OCI-LY1 (cell line): ENCODE results near the gene PCNX2.

Experiments used
- H2AFZ ChIP-seq: fragments of 200-600 bp; sonication (generic), shearing (Covaris generic); 2 replicates; pipeline ENCODE4 v1.6.0; 2014; ENCODE audit warnings: antibody characterized with exemption, mild to moderate bottlenecking, low read length
- H3F3A ChIP-seq: fragments of 200-600 bp; sonication (generic), shearing (Covaris generic); 2 replicates; pipeline ENCODE4 v1.6.0; 2014; ENCODE audit warnings: mild to moderate bottlenecking, antibody characterized with exemption, low read length, moderate library complexity; ENCODE audit not compliant: insufficient read depth
- H3K27ac ChIP-seq: fragments of 200-600 bp; sonication (generic); 2 replicates; pipeline ENCODE4 v1.5.1; 2014; ENCODE audit warnings: low read length, mixed run types, mild to moderate bottlenecking, low read depth; ENCODE audit not compliant: poor library complexity, severe bottlenecking
- H3K27me3 ChIP-seq: fragments of 200-600 bp; sonication (generic); 2 replicates; pipeline ENCODE4 v1.6.0; 2014; ENCODE audit warnings: antibody characterized with exemption, mild to moderate bottlenecking, low read length, moderate library complexity; ENCODE audit not compliant: insufficient read depth
- H3K36me3 ChIP-seq: fragments of 200-600 bp; sonication (generic); 2 replicates; pipeline ENCODE4 v1.6.1; 2014; ENCODE audit warnings: mild to moderate bottlenecking, antibody characterized with exemption, low read length, moderate library complexity, mixed read lengths; ENCODE audit not compliant: insufficient read depth
- H3K4me1 ChIP-seq: fragments of 200-600 bp; sonication (generic); 2 replicates; pipeline ENCODE4 v1.5.1; 2014; ENCODE audit warnings: mild to moderate bottlenecking, low read length, moderate library complexity; ENCODE audit not compliant: insufficient read depth, severe bottlenecking
- H3K4me2 ChIP-seq: fragments of 200-600 bp; sonication (generic), shearing (Covaris generic); 2 replicates; pipeline ENCODE4 v1.6.1; 2014; ENCODE audit warnings: low read length
- H3K4me3 ChIP-seq: fragments of 200-600 bp; sonication (generic); 2 replicates; pipeline ENCODE4 v1.5.1; 2014; ENCODE audit warnings: low read length, low read depth, mild to moderate bottlenecking, mixed read lengths; ENCODE audit not compliant: poor library complexity, severe bottlenecking
- H3K79me2 ChIP-seq: fragments of 200-600 bp; shearing (Covaris generic); 2 replicates; pipeline ENCODE4 v1.6.1; 2016; ENCODE audit warnings: mixed run types, low read length, mixed read lengths; ENCODE audit not compliant: insufficient read depth
- H3K9ac ChIP-seq: fragments of 200-600 bp; sonication (generic), shearing (Covaris generic); 2 replicates; pipeline ENCODE4 v1.6.1; 2014; ENCODE audit warnings: mild to moderate bottlenecking, low read length, mixed read lengths
- H3K9me2 ChIP-seq: fragments of 200-600 bp; sonication (generic), shearing (Covaris generic); 2 replicates; pipeline ENCODE4 v1.6.1; 2014; ENCODE audit warnings: low read depth, mild to moderate bottlenecking, low read length, mixed read lengths
- H3K9me3 ChIP-seq: fragments of 200-600 bp; shearing (Covaris generic); 2 replicates; pipeline ENCODE4 v1.6.1; 2014; ENCODE audit warnings: low read length, mixed read lengths
- H4K20me1 ChIP-seq: fragments of 200-600 bp; sonication (generic), shearing (Covaris generic); 2 replicates; pipeline ENCODE4 v1.6.0; 2016; ENCODE audit warnings: mild to moderate bottlenecking, low read length; ENCODE audit not compliant: insufficient read depth
- EZH2 ChIP-seq: fragments of 200-600 bp; sonication (generic), shearing (Covaris generic); IDR thresholded peaks from 2 replicates; pipeline ENCODE4 v1.8.0; 2017; ENCODE audit warnings: borderline replicate concordance, mixed run types, mild to moderate bottlenecking, antibody characterized with exemption, low read length, moderate library complexity, mixed read lengths
- TF ChIP-seq, protein P1 (sequence below): fragments of 200-600 bp; sonication (generic), shearing (Covaris generic); IDR thresholded peaks from 2 replicates; pipeline ENCODE4 v1.5.1; 2017; ENCODE audit warnings: mild to moderate bottlenecking, antibody characterized with exemption, low read length, moderate library complexity, mixed read lengths

PCNX2 gene

DNA sequence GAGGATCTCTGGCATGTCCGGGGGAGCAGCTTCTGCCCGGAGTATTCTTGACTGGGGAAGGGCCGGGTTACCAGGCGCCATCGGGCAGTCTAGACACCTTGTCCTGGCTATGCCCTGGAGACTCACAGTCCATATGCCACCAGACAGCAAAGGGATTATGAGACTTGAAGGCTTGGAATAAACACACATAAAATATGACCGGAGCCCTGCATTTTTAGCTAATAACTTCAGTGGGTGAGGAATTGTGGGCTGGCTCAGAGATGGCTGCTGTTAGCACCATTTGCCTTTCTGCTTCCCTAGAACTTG is 329.7 kb downstream of the PCNX2 start:
- TF ChIP-seq, protein P1, sequence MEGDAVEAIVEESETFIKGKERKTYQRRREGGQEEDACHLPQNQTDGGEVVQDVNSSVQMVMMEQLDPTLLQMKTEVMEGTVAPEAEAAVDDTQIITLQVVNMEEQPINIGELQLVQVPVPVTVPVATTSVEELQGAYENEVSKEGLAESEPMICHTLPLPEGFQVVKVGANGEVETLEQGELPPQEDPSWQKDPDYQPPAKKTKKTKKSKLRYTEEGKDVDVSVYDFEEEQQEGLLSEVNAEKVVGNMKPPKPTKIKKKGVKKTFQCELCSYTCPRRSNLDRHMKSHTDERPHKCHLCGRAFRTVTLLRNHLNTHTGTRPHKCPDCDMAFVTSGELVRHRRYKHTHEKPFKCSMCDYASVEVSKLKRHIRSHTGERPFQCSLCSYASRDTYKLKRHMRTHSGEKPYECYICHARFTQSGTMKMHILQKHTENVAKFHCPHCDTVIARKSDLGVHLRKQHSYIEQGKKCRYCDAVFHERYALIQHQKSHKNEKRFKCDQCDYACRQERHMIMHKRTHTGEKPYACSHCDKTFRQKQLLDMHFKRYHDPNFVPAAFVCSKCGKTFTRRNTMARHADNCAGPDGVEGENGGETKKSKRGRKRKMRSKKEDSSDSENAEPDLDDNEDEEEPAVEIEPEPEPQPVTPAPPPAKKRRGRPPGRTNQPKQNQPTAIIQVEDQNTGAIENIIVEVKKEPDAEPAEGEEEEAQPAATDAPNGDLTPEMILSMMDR: no peak
- no peak for TF ChIP-seq EZH2
- Histone ChIP-seq H3K9me3 (no peaks in the 10 kb centered on the region), H3K27ac (no peak overlapping the region), H2AFZ (no peak overlapping the region), H3K9ac (no peak overlapping the region), H3K79me2 (no peaks in the 10 kb centered on the region), H3K36me3 (peaks cover 53% of the 10 kb centered on the region), H4K20me1 (no peaks in the 10 kb centered on the region), H3K27me3 (no peaks in the 10 kb centered on the region), H3K9me2 (no peaks in the 10 kb centered on the region), H3K4me3 (no peak overlapping the region), H3F3A (no peaks in the 10 kb centered on the region), H3K4me2 (no peak overlapping the region), H3K4me1 (no peaks in the 10 kb centered on the region)

DNA sequence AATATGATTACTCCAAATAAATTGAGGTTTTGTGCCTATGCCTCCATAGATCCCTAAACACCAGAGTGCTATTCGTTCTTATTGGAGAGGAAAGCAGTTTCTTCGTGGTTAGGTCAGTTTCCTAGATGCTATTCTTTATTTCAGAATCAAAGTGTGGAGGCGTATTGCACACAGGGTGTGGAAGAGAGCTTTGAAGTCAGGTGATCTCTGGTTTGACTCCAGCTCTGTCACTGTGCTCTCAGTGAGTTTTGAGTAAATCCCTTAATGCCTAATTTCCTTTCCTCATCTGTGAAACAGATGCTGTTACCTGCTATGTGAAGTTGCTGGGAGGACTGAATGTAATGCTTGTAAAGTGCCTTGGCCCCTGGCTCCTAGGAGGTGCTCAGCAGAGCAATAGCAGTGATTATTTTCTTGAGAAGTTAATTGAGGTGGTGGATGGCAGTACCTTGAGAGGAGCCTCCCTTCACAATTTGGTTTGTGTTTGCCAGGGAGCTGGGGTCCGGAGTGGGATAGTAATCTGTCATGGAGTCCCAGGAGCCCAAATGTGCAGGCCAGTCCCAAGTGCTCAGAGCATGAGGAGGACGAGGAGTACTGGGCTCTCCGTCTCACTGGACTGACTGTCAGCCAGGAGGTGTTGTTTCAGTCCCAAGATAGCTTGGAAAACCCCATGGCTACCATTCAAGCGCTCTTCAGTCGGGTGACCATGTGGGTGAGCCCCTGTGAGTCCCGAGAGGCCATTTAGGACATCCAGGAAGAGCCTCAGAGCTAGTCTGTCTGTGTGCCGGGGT is 330.2 kb downstream of the PCNX2 start:
- TF ChIP-seq, protein P1: no peak
- no peak for TF ChIP-seq EZH2
- Histone ChIP-seq H3K4me3 (no peak overlapping the region), H3K27ac (no peak overlapping the region), H3K27me3 (no peaks in the 10 kb centered on the region), H3K9me2 (no peaks in the 10 kb centered on the region), H3F3A (no peaks in the 10 kb centered on the region), H3K4me1 (no peaks in the 10 kb centered on the region), H3K9me3 (no peaks in the 10 kb centered on the region), H2AFZ (no peak overlapping the region), H3K9ac (no peak overlapping the region), H4K20me1 (no peaks in the 10 kb centered on the region), H3K4me2 (no peak overlapping the region), H3K79me2 (no peaks in the 10 kb centered on the region), H3K36me3 (peaks cover 49% of the 10 kb centered on the region)

DNA sequence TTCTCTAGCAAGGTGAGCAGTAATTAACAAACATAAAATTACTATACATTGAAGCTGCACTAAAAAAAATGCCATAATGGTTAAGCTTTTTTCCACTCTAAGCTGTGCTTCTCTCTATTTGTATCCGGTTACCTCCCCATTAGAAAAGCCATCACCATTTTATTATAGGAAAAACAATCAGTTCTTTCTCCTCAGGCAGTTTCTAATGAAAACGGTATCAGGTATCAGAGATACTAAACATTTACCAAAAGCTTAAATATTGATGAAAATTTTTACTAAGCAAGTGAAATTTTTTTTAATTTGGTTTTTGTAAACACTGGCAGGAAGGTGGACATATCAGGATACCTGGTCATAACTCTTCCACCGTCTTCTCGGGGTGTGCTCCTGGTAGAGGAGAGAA is 330.9 kb downstream of the PCNX2 start:
- H3K27me3 ChIP-seq: no peaks in the 10 kb centered on the region
- H3K9me2 ChIP-seq: no peaks in the 10 kb centered on the region
- no peak overlapping the region for H3K4me3 ChIP-seq
- no peaks in the 10 kb centered on the region for H4K20me1 ChIP-seq
- H3K9me3 ChIP-seq: no peaks in the 10 kb centered on the region
- H3K79me2 ChIP-seq: no peaks in the 10 kb centered on the region
- TF ChIP-seq, protein P1: no peak
- TF ChIP-seq EZH2: no peak
- H3K9ac ChIP-seq: no peak overlapping the region
- H2AFZ ChIP-seq: no peak overlapping the region
- H3K4me1 ChIP-seq: no peaks in the 10 kb centered on the region
- H3F3A ChIP-seq: no peaks in the 10 kb centered on the region
- no peak overlapping the region for H3K27ac ChIP-seq
- peaks cover 43% of the 10 kb centered on the region for H3K36me3 ChIP-seq
- no peak overlapping the region for H3K4me2 ChIP-seq
